ENCODE measurements around the gene LACTBL1.

DNA sequence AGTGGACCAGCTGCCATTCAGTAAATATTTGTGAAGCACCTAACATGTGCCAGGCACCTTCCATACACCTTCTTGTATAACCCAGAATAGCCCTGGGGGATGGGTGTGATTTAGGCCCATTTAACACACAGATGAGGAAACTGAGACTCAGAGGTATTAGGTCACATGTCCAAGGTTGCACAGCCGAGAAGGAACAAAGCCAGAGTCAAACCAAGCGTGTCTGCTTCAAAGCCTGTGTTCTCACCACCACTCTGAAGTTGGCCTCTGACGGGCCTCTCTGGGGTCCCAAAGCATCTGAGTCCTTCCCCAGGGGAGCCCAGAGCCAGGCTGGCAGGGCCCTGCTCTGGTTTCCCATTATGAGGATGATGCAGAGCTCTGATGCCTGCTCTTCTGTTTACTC lies 65.1 kb downstream of the LACTBL1 start:
- TF ChIP-seq, protein P1, sequence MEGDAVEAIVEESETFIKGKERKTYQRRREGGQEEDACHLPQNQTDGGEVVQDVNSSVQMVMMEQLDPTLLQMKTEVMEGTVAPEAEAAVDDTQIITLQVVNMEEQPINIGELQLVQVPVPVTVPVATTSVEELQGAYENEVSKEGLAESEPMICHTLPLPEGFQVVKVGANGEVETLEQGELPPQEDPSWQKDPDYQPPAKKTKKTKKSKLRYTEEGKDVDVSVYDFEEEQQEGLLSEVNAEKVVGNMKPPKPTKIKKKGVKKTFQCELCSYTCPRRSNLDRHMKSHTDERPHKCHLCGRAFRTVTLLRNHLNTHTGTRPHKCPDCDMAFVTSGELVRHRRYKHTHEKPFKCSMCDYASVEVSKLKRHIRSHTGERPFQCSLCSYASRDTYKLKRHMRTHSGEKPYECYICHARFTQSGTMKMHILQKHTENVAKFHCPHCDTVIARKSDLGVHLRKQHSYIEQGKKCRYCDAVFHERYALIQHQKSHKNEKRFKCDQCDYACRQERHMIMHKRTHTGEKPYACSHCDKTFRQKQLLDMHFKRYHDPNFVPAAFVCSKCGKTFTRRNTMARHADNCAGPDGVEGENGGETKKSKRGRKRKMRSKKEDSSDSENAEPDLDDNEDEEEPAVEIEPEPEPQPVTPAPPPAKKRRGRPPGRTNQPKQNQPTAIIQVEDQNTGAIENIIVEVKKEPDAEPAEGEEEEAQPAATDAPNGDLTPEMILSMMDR (IDR thresholded peaks at IDR 0.05; ENCODE audit: low read length): no peak
- no peak for TF ChIP-seq EZH2 (optimal IDR thresholded peaks at IDR 0.05; ENCODE audit: low read depth, low read length)

All from MM.1S (cell line).